ENCODE measurements around the gene SLAIN1.

DNA sequence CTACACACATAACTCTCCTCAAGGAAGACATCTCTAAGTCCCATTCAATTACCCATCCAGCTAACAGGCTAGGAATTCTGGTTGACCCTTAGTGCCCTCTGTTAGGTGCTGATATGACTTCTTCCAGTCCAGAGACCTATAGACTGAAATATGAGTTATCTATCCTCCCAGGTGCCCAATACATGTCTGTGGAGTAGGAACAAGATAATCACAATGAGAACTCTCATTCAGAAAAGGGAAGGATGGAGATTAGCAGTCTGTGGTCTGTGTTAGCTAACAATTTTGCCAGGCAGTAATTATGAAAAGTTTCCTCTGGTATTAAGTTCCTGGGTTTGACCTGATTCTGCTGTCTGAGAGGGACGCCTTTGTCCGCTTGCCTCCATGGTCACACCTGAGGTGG, 44.2 kb upstream of the SLAIN1 start:
- TF ChIP-seq POLR2AphosphoS5 (IDR thresholded peaks at IDR 0.05; ENCODE audit: low read depth, low read length) = no peak
- TF ChIP-seq TAF1 (IDR thresholded peaks at IDR 0.05; ENCODE audit: low read depth, low read length) = no peak
- TF ChIP-seq POLR2A (IDR thresholded peaks at IDR 0.05; ENCODE audit: low read depth, low read length) = no peak
- no peak for TF ChIP-seq SPI1 (IDR thresholded peaks at IDR 0.05; ENCODE audit: low read depth, low read length)
- TF ChIP-seq PAX5 (IDR thresholded peaks at IDR 0.05; ENCODE audit: insufficient read depth, low read length, severe bottlenecking) = no peak
- no peak for TF ChIP-seq POU2F2 (IDR thresholded peaks at IDR 0.05; ENCODE audit: low read depth, low read length)

All from GM12891 (cell line).